GM12874 (cell line): ENCODE measurements around the gene DNAI4.

ENCODE experiments used
- CTCF ChIP-seq: IDR thresholded peaks from 2 replicates; pipeline ENCODE4 v1.5.1; 2011; ENCODE audit warnings: low read depth, mild to moderate bottlenecking, control low read depth, low read length, moderate library complexity; ENCODE audit not compliant: insufficient read depth

DNAI4 gene

GRCh38 chr1:66767626-66768025 is 157.0 kb downstream of the DNAI4 start:
- no peak for TF ChIP-seq CTCF

GRCh38 chr1:66764994-66765578 is 159.6 kb downstream of the DNAI4 start:
- TF ChIP-seq CTCF: peak; percentile 48; the same call in 1 of the 2 replicates
